ENCODE data around the gene TRIM3. TPM values are rescaled to one million over a fixed set of nuclear protein-coding genes. Genes with fewer than 3 reads are reported as not detected.

Gene TRIM3
- total and polyA plus RNA-seq, 2 of the 4 experiments (the other 2 are of a cell fraction), result 13.8 to 22.3 TPM

- H3K18ac ChIP-seq (ENCODE audit: low read depth, low read length), result no peak overlapping the region
- ChIA-PET POLR2A (ENCODE audit: unreplicated experiment) (no interaction called here), CTCF (no interaction called here)
- ATAC-seq (ENCODE audit: low read depth), result no peak
- no peak for DNase-seq
- H2BK5ac ChIP-seq (ENCODE audit: low read depth, low read length, poor library complexity, severe bottlenecking), result no peak overlapping the region
- H3K79me1 ChIP-seq (ENCODE audit: low read depth in 1 of 2, low read length in 2 of 2), result peaks cover 4 to 13% of the 10 kb centered on the region in 2 experiments
- H2BK20ac ChIP-seq (ENCODE audit: low read depth, low read length), result no peak overlapping the region
- dilution Hi-C loops (cut with HindIII; ENCODE audit: low sequenced_read_pairs, unreplicated experiment) (no loop called here), intact Hi-C loops (cut with micrococcal nuclease) (no loop called here), in situ Hi-C loops (cut with MboI; ENCODE audit: low sequenced_read_pairs) (no loop called here)
- H4K5ac ChIP-seq (ENCODE audit: low read depth, low read length), result no peak overlapping the region
- H3K9me1 ChIP-seq (ENCODE audit: insufficient read depth, low read length), result peaks cover 44% of the 10 kb centered on the region
- 85% methylated on average over 4 of the region's 12 CpGs; no CpG with 5 or more reads in 1 of the 2 experiments for WGBS, 2 experiments (ENCODE audit: extremely low coverage in 2 of 2, insufficient read length in 1 of 2)
- peaks cover 23% of the 10 kb centered on the region; the same call in 1 of the 2 replicates for H3K36me3 ChIP-seq (ENCODE audit: control insufficient read depth, insufficient read depth, low read length)
- H4K20me1 ChIP-seq (ENCODE audit: insufficient read depth, low read length), result peaks cover 8% of the 10 kb centered on the region; the same call in 1 of the 2 replicates
- H3K27me3 ChIP-seq (ENCODE audit: control insufficient read depth, insufficient read depth, low read length), result no peaks in the 10 kb centered on the region
- no peak overlapping the region for H2BK120ac ChIP-seq (ENCODE audit: low read depth, low read length)
- peaks cover 16% of the 10 kb centered on the region for H3K4me1 ChIP-seq (ENCODE audit: control insufficient read depth, insufficient read depth, low read length)
- no peak overlapping the region for H2AK5ac ChIP-seq (ENCODE audit: low read depth, low read length)
- H3K56ac ChIP-seq (ENCODE audit: extremely low read depth, insufficient read depth, low read length), result no peak overlapping the region
- no peak overlapping the region for H2AFZ ChIP-seq (replicated peaks; ENCODE audit: low read length, poor library complexity)
- H3K4ac ChIP-seq (ENCODE audit: low read depth, low read length), result no peak overlapping the region
- H3K23ac ChIP-seq (ENCODE audit: low read depth, low read length), result no peak overlapping the region
- no peak overlapping the region for H2AK9ac ChIP-seq (replicated peaks; ENCODE audit: low read depth, low read length, poor library complexity)
- BruUV-seq (replicated peaks), result no TSS peak
- no peaks in the 10 kb centered on the region for H3K9me3 ChIP-seq (ENCODE audit: control insufficient read depth, insufficient read depth, low read length)
- no peak overlapping the region for H3K14ac ChIP-seq (replicated peaks; ENCODE audit: low read depth, low read length)
- H3K9ac ChIP-seq (ENCODE audit: low read depth, low read length), result no peak overlapping the region
- H3K4me3 ChIP-seq (ENCODE audit: insufficient read depth, low read depth, low read length), result no peak overlapping the region
- H4K91ac ChIP-seq (ENCODE audit: insufficient read depth, low read depth, low read length), result no peak overlapping the region
- no peak overlapping the region for H3K4me2 ChIP-seq (ENCODE audit: low read depth, low read length)
- no peak for TF ChIP-seq MXI1 (IDR thresholded peaks at IDR 0.05; ENCODE audit: borderline replicate concordance, low read depth, low read length)
- TF ChIP-seq CTCF (conservative IDR thresholded peaks at IDR 0.05; ENCODE audit: low read depth, low read length), result no peak
- TF ChIP-seq BHLHE40 (IDR thresholded peaks at IDR 0.05; ENCODE audit: low read depth, low read length), result no peak
- TF ChIP-seq CHD1 (IDR thresholded peaks at IDR 0.05; ENCODE audit: low read depth, low read length), result no peak
- TF ChIP-seq POLR2A (IDR thresholded peaks at IDR 0.05; ENCODE audit: low read depth, low read length), result no peak
- TF ChIP-seq, protein P1, sequence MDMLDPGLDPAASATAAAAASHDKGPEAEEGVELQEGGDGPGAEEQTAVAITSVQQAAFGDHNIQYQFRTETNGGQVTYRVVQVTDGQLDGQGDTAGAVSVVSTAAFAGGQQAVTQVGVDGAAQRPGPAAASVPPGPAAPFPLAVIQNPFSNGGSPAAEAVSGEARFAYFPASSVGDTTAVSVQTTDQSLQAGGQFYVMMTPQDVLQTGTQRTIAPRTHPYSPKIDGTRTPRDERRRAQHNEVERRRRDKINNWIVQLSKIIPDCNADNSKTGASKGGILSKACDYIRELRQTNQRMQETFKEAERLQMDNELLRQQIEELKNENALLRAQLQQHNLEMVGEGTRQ (IDR thresholded peaks at IDR 0.05; ENCODE audit: low read depth, low read length), result no peak
- no peak for TF ChIP-seq RCOR1 (IDR thresholded peaks at IDR 0.05; ENCODE audit: insufficient replicate concordance, low read length)
- TF ChIP-seq RAD21 (IDR thresholded peaks at IDR 0.05; ENCODE audit: low read length), result no peak
- no peak overlapping the region for H4K8ac ChIP-seq (ENCODE audit: low read depth in 2 of 2, low read length in 2 of 2)
- no peak overlapping the region for H3K27ac ChIP-seq (ENCODE audit: insufficient read depth, low read length)
- H2BK15ac ChIP-seq (ENCODE audit: low read depth, low read length), result no peak overlapping the region
These were observed 71.7 kb downstream of the TRIM3 start for GRCh38 chr11:6402061-6402470.
